GM19239 (cell line): Measurements from ENCODE around the gene GSDMA.
A peak's percentile ranks its signal among the peaks of the same experiment; 100 is the strongest.
"Not testable (repeated sequence)": the region's sequence is repeated elsewhere in the genome, so short reads cannot be mapped to it uniquely, and the experiment has no call there.

Source experiments
- DNase-seq: peaks from one replicate; pipeline ENCODE4 v3.0.0; 2011; ENCODE audit warnings: low spot score; ENCODE audit not compliant: insufficient read length
- FAIRE-seq: peaks from 2 replicates; lab custom pipeline; 2011; peaks lifted over from hg19 to GRCh38; lab: Jason Lieb, UNC

GSDMA gene

GRCh38 chr17:39928858-39929645, 33.8 kb upstream of the GSDMA start:
- FAIRE-seq (peak; percentile 26), DNase-seq (no peak)

GRCh38 chr17:39929646-39930407, 33.0 kb upstream of the GSDMA start:
- no peak for FAIRE-seq

GRCh38 chr17:39933912-39934311, 28.9 kb upstream of the GSDMA start:
- FAIRE-seq (no peak), DNase-seq (no peak)

More at GRCh38 chr17:39929646-39930407, 33.0 kb upstream of the GSDMA start:
- DNase-seq: no peak

- FAIRE-seq (no peak), DNase-seq (no peak)
These were observed 28.5 kb upstream of the GSDMA start for GRCh38 chr17:39934324-39934723.

GRCh38 chr17:39935909-39936308, 26.9 kb upstream of the GSDMA start:
- FAIRE-seq (no peak), DNase-seq (no peak)

GRCh38 chr17:39937447-39937846, 25.4 kb upstream of the GSDMA start:
- DNase-seq (no peak), FAIRE-seq (no peak)

- DNase-seq (no peak), FAIRE-seq (peak; percentile 57)
These were observed 24.5 kb upstream of the GSDMA start for GRCh38 chr17:39938140-39938869.

GRCh38 chr17:39939106-39939505, 23.7 kb upstream of the GSDMA start:
- FAIRE-seq: no peak
- DNase-seq: no peak

GRCh38 chr17:39939588-39940419, 23.0 kb upstream of the GSDMA start:
- DNase-seq: no peak

GRCh38 chr17:39943702-39944392, 19.0 kb upstream of the GSDMA start:
- no peak for DNase-seq
- no peak for FAIRE-seq

More at GRCh38 chr17:39939588-39940419, 23.0 kb upstream of the GSDMA start:
- FAIRE-seq: peak; percentile 86

- no peak for FAIRE-seq
- DNase-seq: no peak
These were observed 18.5 kb upstream of the GSDMA start for GRCh38 chr17:39944393-39944711.

GRCh38 chr17:39946551-39947330, 16.1 kb upstream of the GSDMA start:
- FAIRE-seq: no peak
- no peak for DNase-seq

- not testable (repeated sequence) for DNase-seq
- peak; percentile 23 for FAIRE-seq
These were observed 14.3 kb upstream of the GSDMA start for GRCh38 chr17:39948489-39948828.

- FAIRE-seq: no peak
These were observed 13.8 kb upstream of the GSDMA start for GRCh38 chr17:39949028-39949427.

GRCh38 chr17:39950871-39951348, 11.9 kb upstream of the GSDMA start:
- no peak for FAIRE-seq
- no peak for DNase-seq

More at GRCh38 chr17:39949028-39949427, 13.8 kb upstream of the GSDMA start:
- DNase-seq: no peak

- FAIRE-seq (no peak), DNase-seq (no peak)
These were observed 10.7 kb upstream of the GSDMA start for GRCh38 chr17:39951924-39952679.

- FAIRE-seq (peak; percentile 97), DNase-seq (peak; percentile 91)
These were observed 9.9 kb upstream of the GSDMA start for GRCh38 chr17:39952680-39953470.
